Activated naive CD8-positive, alpha-beta T cell treated with anti-CD3 and anti-CD28 coated beads, Interleukin-2, amount 50 U/mL, for 16 hours (primary cell): ENCODE data around the gene MID1.

Experiments
- DNase-seq: peaks from one replicate; pipeline ENCODE4 v3.0.0-alpha.2; 2020; ENCODE audit warnings: low read depth, low spot score

The MID1 gene

DNA sequence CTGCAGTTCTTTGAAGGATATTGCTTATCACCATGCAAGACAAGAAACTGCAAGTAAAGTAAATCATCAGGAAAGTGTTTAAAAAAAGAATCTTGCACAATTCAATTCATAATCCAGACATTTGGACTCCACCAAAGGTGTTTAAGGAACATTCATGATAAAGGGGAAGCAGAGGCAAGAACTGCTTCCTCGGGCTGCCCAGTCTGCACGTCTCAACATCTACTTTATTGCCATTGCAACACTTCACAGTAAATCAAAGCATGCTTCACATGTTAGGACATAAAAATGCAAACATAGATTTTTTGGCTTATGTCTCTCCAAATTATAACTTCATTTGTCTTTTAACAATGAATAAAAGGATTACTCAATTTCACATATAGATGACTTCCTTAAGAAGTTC is 42.5 kb downstream of the MID1 start:
- DNase-seq = no peak

DNA sequence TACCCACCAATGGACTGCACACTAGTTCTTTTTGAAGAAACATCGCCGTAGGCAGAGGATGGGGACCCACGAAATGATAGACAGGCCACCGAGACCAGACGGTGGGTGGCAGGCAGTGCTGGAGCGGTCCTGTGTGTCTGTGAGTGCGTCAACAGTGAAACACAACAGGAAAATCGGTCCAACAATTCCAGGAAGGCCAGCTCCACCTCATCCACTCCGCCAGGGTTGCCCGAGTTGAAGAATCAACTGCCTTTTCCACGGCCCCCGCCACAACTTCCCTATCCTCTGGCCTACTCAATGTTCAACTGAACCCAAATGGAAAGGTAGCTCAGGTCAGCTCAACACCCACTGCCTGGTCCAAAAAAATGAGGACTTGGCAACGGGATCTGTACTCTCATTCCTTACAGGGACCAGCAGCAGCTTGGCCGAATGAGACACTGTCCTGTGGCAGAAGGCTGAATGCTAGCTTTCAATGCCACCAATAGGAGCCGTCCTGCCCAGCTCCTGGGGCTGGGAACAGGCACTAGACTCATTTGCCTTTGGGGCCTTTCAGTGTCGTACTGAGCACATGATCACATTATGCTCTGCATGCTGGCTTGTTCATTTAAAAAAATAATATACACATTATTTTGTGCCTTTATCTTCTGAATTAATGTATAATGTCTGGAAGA is 43.5 kb downstream of the MID1 start:
- no peak for DNase-seq

DNA sequence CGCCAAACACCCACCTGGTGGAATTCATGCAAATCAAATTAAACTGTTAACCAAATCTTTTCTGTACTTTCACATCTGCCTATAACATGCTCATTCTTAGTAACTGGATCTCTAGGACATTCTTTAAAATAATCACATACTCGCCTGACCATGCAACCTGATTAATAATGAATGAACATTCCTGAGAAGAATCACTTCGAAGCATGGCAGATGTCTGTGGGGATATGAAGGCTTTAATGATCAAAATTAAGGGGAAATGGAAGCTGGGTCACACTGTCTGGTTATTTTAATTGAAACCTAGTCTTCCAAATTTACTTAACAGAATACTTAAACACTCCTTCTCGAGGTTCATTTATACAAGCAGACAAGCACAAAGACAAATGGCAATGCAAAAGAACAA is 44.2 kb downstream of the MID1 start:
- no peak for DNase-seq

DNA sequence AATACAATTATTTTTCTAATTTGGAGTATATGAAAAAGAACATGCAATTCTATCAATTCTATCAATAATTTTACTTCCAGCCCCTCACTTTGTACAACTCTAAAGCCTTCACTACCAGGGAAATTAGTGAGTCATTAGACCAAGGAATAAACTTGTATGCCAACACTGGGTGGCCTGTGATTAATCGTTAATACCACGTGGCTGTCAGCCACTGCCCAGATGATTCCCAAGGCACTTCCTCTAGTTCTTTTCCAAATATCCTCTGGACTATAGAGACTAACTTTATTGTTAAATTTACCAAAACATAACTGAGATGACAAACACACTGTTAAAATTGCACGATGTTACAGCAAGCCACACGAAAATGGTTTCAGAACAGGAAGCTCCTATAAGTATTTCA is 45.7 kb downstream of the MID1 start:
- DNase-seq = no peak

DNA sequence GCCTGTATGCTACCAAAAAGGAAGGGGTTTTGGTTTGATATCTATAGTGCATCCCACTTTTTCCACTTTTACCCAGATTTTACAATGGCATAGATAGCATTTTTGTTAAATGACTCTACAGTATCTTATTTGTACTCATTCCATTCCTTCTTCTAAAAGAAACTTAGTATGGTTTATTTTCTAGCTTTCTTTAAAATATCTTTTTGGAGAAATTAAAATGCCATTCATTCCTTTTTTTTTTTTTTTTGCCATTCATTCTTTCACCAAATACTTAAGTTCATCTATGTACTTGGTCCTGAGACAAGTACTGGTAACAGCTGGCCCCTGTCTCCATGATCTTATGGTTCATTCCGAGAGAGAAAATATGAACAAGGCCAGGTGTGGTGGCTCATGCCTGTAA is 49.1 kb downstream of the MID1 start:
- DNase-seq = no peak

DNA sequence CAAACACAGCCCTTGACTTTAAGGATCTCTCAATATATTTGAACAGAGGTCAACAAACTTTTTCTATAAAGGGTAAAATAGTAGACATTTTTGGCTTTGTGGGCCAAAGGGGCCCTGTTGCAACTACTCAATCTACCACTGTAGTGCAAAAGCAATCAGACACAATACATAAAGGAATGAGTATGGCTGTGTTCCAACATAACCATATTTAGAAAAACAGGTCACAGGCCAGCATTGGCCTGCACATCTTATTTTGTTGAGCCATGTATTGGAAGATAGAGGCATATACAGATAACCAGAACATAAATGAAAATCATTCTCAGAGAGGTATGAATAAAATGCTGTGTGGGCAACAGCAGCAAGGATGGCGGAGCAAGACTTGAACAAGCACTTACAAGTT is 49.8 kb downstream of the MID1 start:
- no peak for DNase-seq

DNA sequence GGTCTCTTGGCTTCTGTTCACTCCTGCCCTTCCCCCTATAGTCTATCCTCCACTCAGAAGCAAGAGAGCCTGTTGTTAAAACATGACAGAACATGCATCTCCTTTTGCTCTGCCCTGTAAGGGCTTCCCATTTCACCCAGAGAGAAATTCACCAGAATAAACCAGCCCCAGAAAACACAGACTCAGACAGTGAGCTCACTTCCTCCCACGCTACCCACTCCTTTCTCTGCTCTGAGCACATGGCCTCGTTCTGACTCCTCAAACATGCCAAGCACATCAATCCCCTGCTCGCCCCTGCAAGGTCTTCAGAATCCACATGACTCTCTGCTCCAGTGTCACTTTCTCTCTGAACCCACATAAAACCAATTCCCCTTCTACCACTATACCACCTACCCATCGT is 50.4 kb downstream of the MID1 start:
- DNase-seq = no peak

DNA sequence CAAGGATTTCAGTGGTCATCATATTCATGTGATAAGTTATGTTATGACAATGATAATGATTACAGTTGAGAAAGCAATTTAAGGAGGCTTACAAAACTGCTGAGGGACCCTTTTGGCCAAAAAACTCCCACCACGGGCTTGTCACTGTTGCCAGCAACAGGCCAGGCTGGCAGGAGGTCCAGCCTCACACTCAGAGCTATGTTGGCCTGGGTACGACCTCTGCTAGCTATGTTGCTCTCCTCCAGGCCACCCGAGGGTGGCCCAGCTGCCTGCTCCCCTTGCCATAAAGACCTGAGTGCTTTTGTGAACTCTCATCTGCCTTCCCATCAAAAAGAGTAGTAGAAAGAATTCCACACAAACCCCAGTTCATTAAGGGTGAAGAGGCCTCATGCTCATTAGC is 52.0 kb downstream of the MID1 start:
- no peak for DNase-seq

DNA sequence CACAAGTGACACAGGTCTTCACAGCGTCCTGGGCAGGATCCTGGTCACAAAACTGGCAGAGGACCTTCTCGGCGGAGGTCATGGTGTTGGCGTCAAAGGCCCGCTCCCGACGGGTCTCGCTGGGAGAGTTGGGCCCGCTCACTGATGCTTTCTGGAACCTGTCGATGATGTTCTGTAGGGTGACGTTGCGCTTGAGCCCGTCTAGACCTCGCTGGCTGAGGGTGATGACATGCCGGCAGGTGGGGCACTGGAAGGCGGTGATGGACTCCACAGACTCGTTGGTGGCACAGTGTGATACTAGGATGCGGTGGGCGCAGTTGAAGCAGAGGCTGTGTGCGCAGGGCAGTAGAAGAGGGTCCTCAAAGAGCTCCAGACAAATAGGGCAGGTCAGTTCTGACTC is 53.2 kb downstream of the MID1 start:
- no peak for DNase-seq

DNA sequence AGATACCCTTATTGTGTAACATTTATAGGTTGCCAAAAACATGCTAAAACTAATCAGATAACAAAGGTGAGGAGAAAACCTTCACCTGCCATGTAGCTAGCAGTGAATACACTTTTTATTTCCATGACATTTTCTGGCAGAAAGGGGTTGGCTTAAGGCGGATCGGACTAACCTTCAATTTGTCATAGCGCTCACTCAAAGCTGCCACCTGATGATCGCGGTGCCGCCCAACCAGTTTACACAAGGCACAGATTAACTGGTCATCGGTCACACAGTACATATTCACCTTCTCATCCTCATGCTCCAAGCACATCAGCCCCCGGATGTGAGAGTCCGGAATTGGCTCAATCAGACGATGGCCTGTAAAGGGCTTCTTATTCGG is 53.7 kb downstream of the MID1 start:
- DNase-seq = no peak

DNA sequence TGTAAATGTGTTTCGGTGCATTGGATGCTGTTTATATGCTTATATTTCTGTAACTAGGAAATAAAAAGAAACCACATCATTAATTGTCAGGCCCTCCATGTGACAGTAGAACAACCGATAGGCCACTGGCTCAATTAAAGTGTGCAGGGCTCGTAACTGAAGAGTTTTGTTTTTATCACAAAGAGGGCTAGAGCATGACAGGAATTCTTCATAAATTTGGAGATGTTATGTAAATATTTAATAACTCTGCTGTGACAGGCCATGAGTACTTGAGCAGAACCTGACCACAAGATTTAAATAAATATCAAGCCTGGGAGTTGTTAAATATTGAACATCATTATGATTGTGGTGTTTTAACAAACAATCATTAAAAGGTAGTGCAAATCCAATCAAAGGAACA is 55.9 kb downstream of the MID1 start:
- no peak for DNase-seq

DNA sequence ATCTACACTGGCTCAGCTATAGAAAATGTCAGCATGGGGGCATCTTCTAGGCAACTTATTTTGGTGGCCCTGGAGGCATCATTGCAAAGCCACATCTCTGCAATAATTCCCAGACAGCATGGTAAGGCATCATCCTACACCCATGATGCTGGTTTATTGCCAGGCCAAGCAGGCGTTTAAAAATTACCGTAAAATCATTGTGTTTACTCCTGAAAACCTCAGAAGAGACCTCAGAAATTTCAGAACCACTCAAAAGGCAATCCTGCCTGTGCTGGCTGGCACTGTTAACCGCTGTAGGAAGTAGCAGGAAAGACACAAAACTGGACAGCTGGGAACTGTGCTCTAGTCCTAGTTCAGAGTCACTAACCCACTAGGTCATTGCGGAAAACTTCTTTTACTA is 63.2 kb downstream of the MID1 start:
- DNase-seq = no peak

DNA sequence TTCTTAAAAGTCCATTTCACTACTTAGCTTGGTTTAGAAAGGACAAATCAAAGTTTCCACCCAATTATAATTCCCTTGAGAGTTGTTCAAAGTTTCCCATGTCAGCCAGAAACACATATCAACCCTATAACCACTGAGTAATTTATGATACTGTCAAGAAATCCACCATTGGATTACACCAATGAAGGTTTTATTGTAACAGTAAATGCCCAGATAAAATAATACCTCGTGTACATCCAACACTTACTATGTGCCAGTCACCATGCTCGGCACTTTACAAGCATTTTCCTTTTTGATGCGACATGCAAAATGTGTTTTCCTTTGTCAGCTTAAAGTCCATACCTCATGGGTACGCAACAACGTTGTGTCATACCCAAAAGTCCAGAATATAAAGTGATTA is 64.0 kb downstream of the MID1 start:
- DNase-seq = no peak

DNA sequence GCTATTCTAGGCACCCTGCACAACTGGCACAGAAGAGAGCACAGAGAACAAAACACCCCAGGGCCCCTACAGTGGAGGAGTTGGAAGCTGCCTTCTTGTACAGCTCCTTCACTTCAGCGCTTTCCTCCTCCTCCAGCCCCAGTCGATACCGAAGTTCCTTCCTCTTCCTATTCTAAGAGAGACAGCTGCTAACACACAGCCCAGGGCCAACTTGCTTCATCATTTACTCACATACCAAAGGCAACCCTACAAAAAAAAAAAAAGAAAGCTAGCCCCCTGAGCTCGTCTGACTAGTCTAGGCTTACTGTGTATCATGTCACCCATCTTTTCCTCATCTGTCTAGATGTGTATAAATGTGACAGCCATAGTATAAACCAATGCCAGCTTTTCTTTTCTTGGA is 64.5 kb downstream of the MID1 start:
- no peak for DNase-seq

DNA sequence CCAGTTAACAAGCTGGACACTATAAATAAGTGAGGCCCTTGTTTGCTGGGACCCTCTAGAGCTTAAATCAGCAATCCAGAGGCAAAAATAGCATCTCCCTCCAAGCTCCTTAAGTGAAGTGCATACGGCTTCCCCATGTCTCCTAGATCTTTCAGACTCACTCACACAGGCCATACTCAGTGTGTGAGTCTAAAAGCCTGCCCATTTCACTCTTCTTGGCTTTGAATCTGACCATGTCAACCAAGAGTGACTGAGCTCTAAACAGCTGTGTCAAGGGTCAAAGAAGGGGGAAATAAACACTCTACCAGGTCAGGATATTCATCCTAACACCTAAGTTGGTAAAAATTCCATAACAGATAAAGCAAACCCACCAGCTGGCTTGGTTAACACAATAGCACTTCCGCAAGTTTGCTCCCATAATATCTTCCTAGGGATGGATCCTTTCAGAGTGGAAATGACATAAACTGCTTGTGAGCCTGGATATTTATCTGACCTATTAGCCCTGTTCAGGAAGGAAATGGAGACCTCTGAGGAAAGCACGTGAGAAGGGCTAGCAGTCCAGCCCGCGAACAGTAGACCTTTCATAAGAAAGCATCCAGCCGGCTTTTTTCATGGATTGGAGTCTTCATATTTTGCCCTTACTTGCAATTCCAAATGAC is 65.6 kb downstream of the MID1 start:
- DNase-seq = no peak

DNA sequence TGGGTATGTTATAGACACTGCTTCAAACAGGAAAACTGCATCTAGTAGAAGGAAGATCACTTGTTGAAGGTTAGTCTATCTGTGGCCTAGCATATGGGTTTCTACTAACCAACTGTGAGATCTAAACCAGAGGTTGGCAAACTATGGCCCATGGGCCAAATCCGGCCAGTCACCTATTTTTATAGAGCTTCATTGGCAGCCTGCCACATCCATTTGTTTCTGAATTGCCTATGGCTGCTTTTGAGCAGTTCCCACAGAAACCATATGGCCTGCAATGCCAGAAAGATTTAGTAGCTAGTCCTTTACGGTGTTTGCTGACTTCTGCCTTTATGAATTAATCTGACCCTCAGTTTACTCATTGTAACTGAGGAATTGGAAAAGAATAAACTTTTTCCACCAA is 71.1 kb downstream of the MID1 start:
- DNase-seq = no peak

DNA sequence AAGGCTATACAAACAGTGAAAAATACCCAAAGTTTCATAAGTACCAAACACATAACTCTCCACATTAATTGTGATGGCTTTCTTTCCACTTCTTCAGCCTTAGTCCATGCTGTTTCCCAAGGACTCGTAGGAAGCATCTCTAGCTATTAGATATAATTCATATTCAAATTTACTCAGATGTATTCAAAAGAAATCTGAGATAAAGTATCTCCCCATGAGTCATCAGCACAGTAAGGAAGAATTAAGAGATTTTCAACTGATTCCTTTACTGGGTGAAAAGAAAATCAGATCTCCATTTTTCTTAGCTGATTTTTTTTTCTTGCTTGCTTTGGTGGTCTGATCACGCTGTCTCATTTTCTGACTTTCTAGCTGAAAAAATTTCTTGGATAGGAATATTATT is 71.7 kb downstream of the MID1 start:
- DNase-seq = no peak

DNA sequence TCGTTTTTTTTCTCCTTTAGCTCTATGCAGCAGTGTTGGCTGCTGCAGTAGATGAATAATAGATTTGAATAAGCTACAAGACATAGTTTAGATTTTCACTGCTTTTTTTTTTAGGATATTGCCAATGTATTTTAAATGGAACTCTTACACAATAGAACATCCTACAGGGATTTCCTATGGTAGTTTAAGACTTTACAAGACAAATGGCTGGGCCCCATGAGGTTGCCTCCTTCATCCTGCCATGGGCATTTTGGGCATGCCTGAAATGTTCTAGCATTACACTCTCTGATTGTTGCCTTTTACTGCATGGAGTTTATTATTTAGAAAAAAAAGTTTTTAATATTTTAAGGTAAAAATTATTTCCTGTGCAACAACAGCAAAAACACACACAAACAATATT is 74.5 kb downstream of the MID1 start:
- no peak for DNase-seq

DNA sequence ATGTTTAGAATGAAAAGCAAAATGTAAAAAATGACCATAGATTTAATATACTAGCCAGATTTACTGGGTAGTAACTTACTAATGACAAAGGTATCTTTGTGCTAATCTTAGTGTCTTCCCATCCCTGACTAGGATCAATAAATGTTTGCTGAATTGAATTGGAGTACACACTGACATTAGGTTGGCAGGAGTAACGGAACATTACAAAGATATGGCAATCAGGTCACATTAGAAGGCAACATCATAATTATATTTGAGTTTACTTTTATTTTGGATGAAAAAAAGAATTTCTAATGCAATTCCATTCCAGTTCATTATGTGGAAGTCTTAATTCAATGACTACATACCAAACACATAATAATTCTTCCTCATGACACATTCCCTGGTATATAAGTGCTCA is 77.8 kb downstream of the MID1 start:
- DNase-seq = no peak

DNA sequence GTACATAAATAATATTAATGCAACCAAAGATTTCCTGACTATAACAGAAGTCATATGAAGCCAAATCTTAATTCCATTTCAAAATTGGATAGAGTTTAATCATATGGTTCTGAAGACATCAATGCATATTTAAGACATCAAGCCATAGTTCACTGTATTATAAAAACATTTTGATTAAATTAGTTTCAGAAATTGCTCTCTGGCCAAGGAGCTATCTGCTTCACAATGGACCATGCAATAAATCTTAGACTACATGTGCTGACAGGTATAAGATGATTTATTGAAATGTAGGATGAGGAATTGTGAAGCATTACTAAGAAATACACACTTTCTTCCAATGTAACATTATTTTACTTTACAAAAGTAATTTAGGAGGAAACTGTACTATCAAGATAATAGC is 81.6 kb downstream of the MID1 start:
- no peak for DNase-seq

DNA sequence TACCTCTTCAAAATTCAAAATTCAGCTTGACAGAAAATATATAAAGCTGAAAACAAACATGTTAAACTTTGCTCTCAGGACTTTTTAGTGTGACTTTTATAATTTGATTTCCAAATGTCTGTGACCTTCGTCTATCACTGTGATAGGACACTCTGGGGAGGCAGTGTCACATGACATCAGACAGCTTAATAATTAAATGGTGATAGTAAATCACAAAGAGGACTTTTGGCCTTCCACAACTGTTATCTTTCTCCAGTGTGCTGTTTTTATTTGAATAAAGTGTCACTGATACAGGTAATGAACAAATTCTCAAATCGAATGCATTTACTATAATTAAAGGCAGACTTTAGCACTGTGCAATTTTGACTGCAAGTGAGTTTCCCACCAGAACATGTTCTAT is 83.1 kb downstream of the MID1 start:
- no peak for DNase-seq

DNA sequence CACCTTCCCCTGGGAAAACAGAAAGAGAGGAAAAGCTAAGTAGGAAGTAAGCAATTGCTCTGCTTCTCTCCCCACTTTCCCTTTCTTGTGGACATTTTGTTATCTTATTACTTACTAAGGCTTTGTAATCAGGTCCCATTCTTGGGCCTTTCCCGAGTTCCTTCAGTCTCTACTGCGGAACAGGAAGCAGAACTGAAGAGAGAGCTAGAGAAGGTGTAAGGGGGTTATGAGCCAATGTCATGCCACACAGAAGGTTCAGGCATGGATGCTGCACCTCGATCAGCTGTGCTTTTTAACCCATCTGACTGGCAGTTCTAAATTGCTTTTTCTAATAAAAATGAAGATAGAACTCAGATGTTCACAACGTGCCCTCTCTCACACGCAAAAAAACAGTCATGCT is 83.6 kb downstream of the MID1 start:
- no peak for DNase-seq

DNA sequence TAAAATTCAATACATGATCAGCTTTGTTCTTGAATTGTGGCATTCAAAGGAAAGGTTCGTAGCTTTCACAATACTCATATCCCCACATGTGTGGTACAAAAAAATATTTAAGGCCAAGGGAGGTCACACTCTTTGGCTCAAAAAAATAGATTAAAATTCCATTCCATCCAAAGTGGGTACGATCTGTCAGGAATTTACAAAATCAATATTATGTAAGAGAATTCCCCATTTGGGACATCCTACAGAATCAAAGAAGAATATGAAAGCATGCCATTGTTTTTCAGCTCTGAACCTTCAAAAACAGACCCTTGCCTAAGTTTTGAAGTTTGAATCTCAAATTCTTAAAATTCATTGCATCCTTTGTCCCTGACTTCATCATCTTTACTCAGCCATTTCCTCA is 85.8 kb downstream of the MID1 start:
- DNase-seq = no peak
